Loucy (cell line): ENCODE data around the gene BACH2.
A peak's percentile ranks its signal among the peaks of the same experiment; 100 is the strongest.

ENCODE experiments used
- H2AFZ ChIP-seq: fragments of 200-600 bp; sonication (generic); 2 replicates; pipeline ENCODE4 v1.6.0; 2016; ENCODE audit warnings: antibody characterized with exemption, mild to moderate bottlenecking, low read length, moderate library complexity
- H3F3A ChIP-seq: fragments of 200-600 bp; 2 replicates; pipeline ENCODE4 v1.6.0; 2016; ENCODE audit warnings: antibody characterized with exemption, low read depth, mild to moderate bottlenecking
- H3K27me3 ChIP-seq: fragments of 200-600 bp; sonication (generic); 2 replicates; pipeline ENCODE4 v1.6.1; 2014; ENCODE audit warnings: low read length, mild to moderate bottlenecking; ENCODE audit not compliant: insufficient read depth, poor library complexity, severe bottlenecking
- H3K36me3 ChIP-seq: fragments of 200-600 bp; sonication (generic); 2 replicates; pipeline ENCODE4 v1.6.1; 2016; ENCODE audit warnings: low read length; ENCODE audit not compliant: insufficient read depth
- H3K4me1 ChIP-seq: fragments of 200-600 bp; sonication (generic); 2 replicates; pipeline ENCODE4 v1.5.1; 2014; ENCODE audit warnings: low read length, mild to moderate bottlenecking; ENCODE audit not compliant: insufficient read depth, poor library complexity, severe bottlenecking
- H3K4me2 ChIP-seq: fragments of 200-600 bp; sonication (generic); 2 replicates; pipeline ENCODE4 v1.6.0; 2014; ENCODE audit warnings: antibody characterized with exemption, low read length, low read depth, mild to moderate bottlenecking; ENCODE audit not compliant: poor library complexity, severe bottlenecking
- H3K4me3 ChIP-seq: fragments of 200-600 bp; sonication (generic); 2 replicates; pipeline ENCODE4 v1.5.1; 2014; ENCODE audit warnings: low read length, mild to moderate bottlenecking, mixed read lengths; ENCODE audit not compliant: poor library complexity, severe bottlenecking
- H3K79me2 ChIP-seq: fragments of 200-600 bp; sonication (generic); 2 replicates; pipeline ENCODE4 v1.6.1; 2014; ENCODE audit warnings: low read length; ENCODE audit not compliant: insufficient read depth
- H3K9ac ChIP-seq: fragments of 200-600 bp; sonication (generic); 2 replicates; pipeline ENCODE4 v1.6.0; 2014; ENCODE audit warnings: mild to moderate bottlenecking, low read depth, low read length, moderate library complexity; ENCODE audit not compliant: poor library complexity, severe bottlenecking
- H3K9me2 ChIP-seq: fragments of 200-600 bp; sonication (generic); replicated peaks from 2 replicates; pipeline ENCODE4 v1.6.1; 2016; ENCODE audit warnings: low read depth, low read length, mixed read lengths
- H3K9me3 ChIP-seq: fragments of 200-600 bp; sonication (generic); 2 replicates; pipeline ENCODE4 v1.6.1; 2014; ENCODE audit warnings: mild to moderate bottlenecking, antibody characterized with exemption, low read length, low read depth; ENCODE audit not compliant: insufficient read depth
- H4K20me1 ChIP-seq: fragments of 200-600 bp; sonication (generic); 2 replicates; pipeline ENCODE4 v1.6.0; 2014; ENCODE audit warnings: antibody characterized with exemption, low read length, mild to moderate bottlenecking; ENCODE audit not compliant: insufficient read depth, poor library complexity, severe bottlenecking
- CTCF ChIP-seq: fragments of 200-600 bp; sonication (generic); conservative IDR thresholded peaks from 2 replicates; pipeline ENCODE4 v1.5.1; 2014; ENCODE audit warnings: mild to moderate bottlenecking, antibody characterized with exemption, low read length
- EZH2phosphoT487 ChIP-seq: fragments of 200-600 bp; IDR thresholded peaks from 2 replicates; pipeline ENCODE4 v1.6.1; 2018; ENCODE audit warnings: antibody characterized with exemption, mild to moderate bottlenecking, moderate library complexity, borderline replicate concordance

BACH2 gene

GRCh38 chr6:90294008-90294511, 2.6 kb downstream of the BACH2 start:
- H3F3A ChIP-seq: 0 out of 2 replicates have a peak, but pooled peaks cover 1% of the 10 kb centered on the region
- no peaks in the 10 kb centered on the region for H3K36me3 ChIP-seq
- H3K9ac ChIP-seq: peak overlapping the region; percentile 83
- H2AFZ ChIP-seq: peak overlapping the region; percentile 58; the same call in 1 of the 2 replicates
- peaks cover 70% of the 10 kb centered on the region for H3K79me2 ChIP-seq
- H3K4me1 ChIP-seq: peaks cover 51% of the 10 kb centered on the region
- peak overlapping the region; percentile 77 for H3K4me3 ChIP-seq
- no peak for TF ChIP-seq EZH2phosphoT487
- no peak for TF ChIP-seq CTCF
- no peaks in the 10 kb centered on the region for H3K27me3 ChIP-seq
- no peaks in the 10 kb centered on the region for H4K20me1 ChIP-seq
- peak overlapping the region; percentile 93 for H3K4me2 ChIP-seq
- H3K9me2 ChIP-seq: no peaks in the 10 kb centered on the region
- no peaks in the 10 kb centered on the region for H3K9me3 ChIP-seq

GRCh38 chr6:90293319-90293953, 3.2 kb downstream of the BACH2 start:
- Histone ChIP-seq H3K9me3 (no peaks in the 10 kb centered on the region), H3K9ac (peak overlapping the region; percentile 83), H3K36me3 (no peaks in the 10 kb centered on the region), H3K79me2 (peaks cover 77% of the 10 kb centered on the region), H3K4me3 (peak overlapping the region; percentile 77), H3K4me2 (peak overlapping the region; percentile 93), H3K27me3 (no peaks in the 10 kb centered on the region), H3K9me2 (no peaks in the 10 kb centered on the region), H3F3A (0 out of 2 replicates have a peak, but pooled peaks cover 3% of the 10 kb centered on the region), H2AFZ (no peak overlapping the region), H3K4me1 (peaks cover 58% of the 10 kb centered on the region), H4K20me1 (no peaks in the 10 kb centered on the region)
- TF ChIP-seq CTCF: no peak
- no peak for TF ChIP-seq EZH2phosphoT487

- Histone ChIP-seq H3K4me2 (peak overlapping the region; percentile 93), H3K4me1 (peaks cover 71% of the 10 kb centered on the region), H3K79me2 (peaks cover 95% of the 10 kb centered on the region), H3K9me3 (no peaks in the 10 kb centered on the region), H2AFZ (no peak overlapping the region), H3F3A (0 out of 2 replicates have a peak, but pooled peaks cover 3% of the 10 kb centered on the region), H3K27me3 (no peaks in the 10 kb centered on the region), H4K20me1 (no peaks in the 10 kb centered on the region), H3K9ac (no peak overlapping the region), H3K9me2 (no peaks in the 10 kb centered on the region), H3K36me3 (no peaks in the 10 kb centered on the region), H3K4me3 (peak overlapping the region; percentile 77)
- TF ChIP-seq EZH2phosphoT487 (no peak), CTCF (no peak)
Measured at GRCh38 chr6:90291565-90291964, 5.1 kb downstream of the BACH2 start.
